GM18505 (cell line): ENCODE measurements around the gene RBP5.

ENCODE experiments used
- ATAC-seq: cut with Tn5 transposase; IDR thresholded peaks from one replicate; pipeline ENCODE4 v1.9.1; 2021; ENCODE audit not compliant: unreplicated experiment
- POLR2A ChIP-seq: IDR thresholded peaks from 4 replicates; pipeline ENCODE4 v1.6.1; 2011; ENCODE audit warnings: borderline replicate concordance; ENCODE audit not compliant: insufficient read depth, insufficient read length; ENCODE audit errors: extremely low read depth

Gene RBP5

GRCh38 chr12:7127916-7128626 is 618 bp downstream of the RBP5 start:
- no peak for ATAC-seq
- no peak for TF ChIP-seq POLR2A

- no peak for ATAC-seq
- no peak for TF ChIP-seq POLR2A
These were observed 3.0 kb downstream of the RBP5 start for GRCh38 chr12:7125632-7126227.

- no peak for ATAC-seq
- no peak for TF ChIP-seq POLR2A
These were observed 4.7 kb downstream of the RBP5 start for GRCh38 chr12:7123806-7124522.

- TF ChIP-seq POLR2A = no peak
- no peak for ATAC-seq
These were observed 5.6 kb downstream of the RBP5 start for GRCh38 chr12:7122811-7123769.

GRCh38 chr12:7121324-7121723 is 7.4 kb downstream of the RBP5 start:
- TF ChIP-seq POLR2A = no peak
- no peak for ATAC-seq

GRCh38 chr12:7120166-7120565 is 8.5 kb downstream of the RBP5 start:
- no peak for TF ChIP-seq POLR2A
- no peak for ATAC-seq

GRCh38 chr12:7118881-7119280 is 9.8 kb downstream of the RBP5 start:
- no peak for ATAC-seq
- TF ChIP-seq POLR2A = no peak

GRCh38 chr12:7117670-7118069 is 11.0 kb downstream of the RBP5 start:
- TF ChIP-seq POLR2A = no peak
- ATAC-seq = no peak

GRCh38 chr12:7116916-7117315 is 11.8 kb downstream of the RBP5 start:
- TF ChIP-seq POLR2A = no peak
- ATAC-seq = no peak

- no peak for TF ChIP-seq POLR2A
- ATAC-seq = no peak
These were observed 12.5 kb downstream of the RBP5 start for GRCh38 chr12:7116196-7116595.

GRCh38 chr12:7114851-7115250 is 13.8 kb downstream of the RBP5 start:
- TF ChIP-seq POLR2A = no peak
- no peak for ATAC-seq

- ATAC-seq = no peak
- no peak for TF ChIP-seq POLR2A
These were observed 14.7 kb downstream of the RBP5 start for GRCh38 chr12:7114008-7114407.

GRCh38 chr12:7113389-7113871 is 15.3 kb downstream of the RBP5 start:
- no peak for ATAC-seq

GRCh38 chr12:7112041-7112440 is 16.6 kb downstream of the RBP5 start:
- no peak for TF ChIP-seq POLR2A
- ATAC-seq = no peak

More at GRCh38 chr12:7113389-7113871, 15.3 kb downstream of the RBP5 start:
- no peak for TF ChIP-seq POLR2A

GRCh38 chr12:7110661-7111060 is 18.0 kb downstream of the RBP5 start:
- no peak for ATAC-seq
- no peak for TF ChIP-seq POLR2A
